Measurements from ENCODE around the gene DLX6. TPM values are rescaled to one million over a fixed set of nuclear protein-coding genes. Genes with fewer than 3 reads are reported as not detected.

DLX6 gene
- total RNA-seq, 3 donors from 2014 or later (not counting 1 experiment from before 2014, with no cell fraction given) = not detected

DNA sequence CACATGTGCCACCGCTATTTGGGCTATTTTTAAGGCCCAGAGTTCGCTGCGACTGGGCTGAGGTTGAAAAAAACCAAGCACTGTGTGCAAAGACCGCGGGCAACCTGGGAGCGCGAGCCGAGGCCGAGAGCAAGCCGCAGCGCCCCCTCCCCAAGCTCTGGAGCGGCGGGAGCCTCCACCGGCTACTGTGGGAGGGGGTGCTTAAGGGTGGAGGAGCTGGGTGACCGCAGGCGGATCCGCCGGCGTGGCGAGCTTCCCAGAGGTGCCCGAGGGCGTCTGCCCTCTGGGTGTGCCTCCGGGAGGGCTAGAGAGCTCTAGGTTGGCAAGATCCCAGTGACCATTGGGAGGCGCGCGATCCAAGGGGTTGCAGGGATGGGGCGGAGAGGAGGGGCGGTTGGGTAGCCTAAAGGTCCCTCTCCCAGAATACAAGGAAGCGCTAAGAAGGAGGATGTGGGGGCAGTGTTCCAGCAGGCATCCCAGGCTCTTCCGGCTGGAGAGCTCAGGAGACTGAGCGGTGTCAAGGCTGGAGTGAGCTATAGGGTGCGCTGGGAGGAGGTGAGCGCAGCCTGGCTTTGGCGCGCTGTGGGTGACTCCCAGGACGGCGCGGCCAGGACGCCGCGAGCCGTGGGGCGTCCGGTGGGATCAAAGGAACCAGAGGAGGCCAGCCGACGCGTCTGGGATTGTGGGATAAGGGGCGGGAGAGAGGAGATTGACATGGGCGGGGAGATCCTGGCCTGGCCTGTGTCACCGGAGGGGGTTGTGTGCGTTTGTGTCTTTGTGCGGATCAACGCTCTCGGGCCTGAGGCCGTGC, 11.2 kb downstream of the DLX6 start:
- H3K4me3 ChIP-seq (ENCODE audit: low read length) = no peak overlapping the region
- H3K9me3 ChIP-seq (ENCODE audit: control insufficient read depth, insufficient read depth, low read length) = no peaks in the 10 kb centered on the region
- Mint-ChIP-seq H3K4me3 (no peak overlapping the region), H3K27ac (no peak overlapping the region), H3K27me3 (ENCODE audit: low read depth in 2 of 2) (peaks cover 76 to 93% of the 10 kb centered on the region in 2 donors), H3K4me1 (peaks cover 0 to 11% of the 10 kb centered on the region in 2 donors), H3K9me3 (no peaks in the 10 kb centered on the region), H3K36me3 (peaks cover 16% of the 10 kb centered on the region)
- no peak overlapping the region for H3K27ac ChIP-seq (ENCODE audit: low read length)
- intact Hi-C loops (cut with micrococcal nuclease) = no loop called here
- no peaks in the 10 kb centered on the region for H3K36me3 ChIP-seq (ENCODE audit: control insufficient read depth, insufficient read depth, low read length)
- ATAC-seq (no peak), DNase-seq (no peak)
- TF ChIP-seq, protein P1, sequence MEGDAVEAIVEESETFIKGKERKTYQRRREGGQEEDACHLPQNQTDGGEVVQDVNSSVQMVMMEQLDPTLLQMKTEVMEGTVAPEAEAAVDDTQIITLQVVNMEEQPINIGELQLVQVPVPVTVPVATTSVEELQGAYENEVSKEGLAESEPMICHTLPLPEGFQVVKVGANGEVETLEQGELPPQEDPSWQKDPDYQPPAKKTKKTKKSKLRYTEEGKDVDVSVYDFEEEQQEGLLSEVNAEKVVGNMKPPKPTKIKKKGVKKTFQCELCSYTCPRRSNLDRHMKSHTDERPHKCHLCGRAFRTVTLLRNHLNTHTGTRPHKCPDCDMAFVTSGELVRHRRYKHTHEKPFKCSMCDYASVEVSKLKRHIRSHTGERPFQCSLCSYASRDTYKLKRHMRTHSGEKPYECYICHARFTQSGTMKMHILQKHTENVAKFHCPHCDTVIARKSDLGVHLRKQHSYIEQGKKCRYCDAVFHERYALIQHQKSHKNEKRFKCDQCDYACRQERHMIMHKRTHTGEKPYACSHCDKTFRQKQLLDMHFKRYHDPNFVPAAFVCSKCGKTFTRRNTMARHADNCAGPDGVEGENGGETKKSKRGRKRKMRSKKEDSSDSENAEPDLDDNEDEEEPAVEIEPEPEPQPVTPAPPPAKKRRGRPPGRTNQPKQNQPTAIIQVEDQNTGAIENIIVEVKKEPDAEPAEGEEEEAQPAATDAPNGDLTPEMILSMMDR (IDR thresholded peaks at IDR 0.05) = no peak
- H3K27me3 ChIP-seq (ENCODE audit: control insufficient read depth, insufficient read depth, low read length) = peaks cover 65% of the 10 kb centered on the region
- WGBS (ENCODE audit: insufficient coverage) = 5% methylated on average over 54 of the region's 55 CpGs
- H3K4me1 ChIP-seq (ENCODE audit: control insufficient read depth, insufficient read depth, low read length) = peaks cover 4% of the 10 kb centered on the region

DNA sequence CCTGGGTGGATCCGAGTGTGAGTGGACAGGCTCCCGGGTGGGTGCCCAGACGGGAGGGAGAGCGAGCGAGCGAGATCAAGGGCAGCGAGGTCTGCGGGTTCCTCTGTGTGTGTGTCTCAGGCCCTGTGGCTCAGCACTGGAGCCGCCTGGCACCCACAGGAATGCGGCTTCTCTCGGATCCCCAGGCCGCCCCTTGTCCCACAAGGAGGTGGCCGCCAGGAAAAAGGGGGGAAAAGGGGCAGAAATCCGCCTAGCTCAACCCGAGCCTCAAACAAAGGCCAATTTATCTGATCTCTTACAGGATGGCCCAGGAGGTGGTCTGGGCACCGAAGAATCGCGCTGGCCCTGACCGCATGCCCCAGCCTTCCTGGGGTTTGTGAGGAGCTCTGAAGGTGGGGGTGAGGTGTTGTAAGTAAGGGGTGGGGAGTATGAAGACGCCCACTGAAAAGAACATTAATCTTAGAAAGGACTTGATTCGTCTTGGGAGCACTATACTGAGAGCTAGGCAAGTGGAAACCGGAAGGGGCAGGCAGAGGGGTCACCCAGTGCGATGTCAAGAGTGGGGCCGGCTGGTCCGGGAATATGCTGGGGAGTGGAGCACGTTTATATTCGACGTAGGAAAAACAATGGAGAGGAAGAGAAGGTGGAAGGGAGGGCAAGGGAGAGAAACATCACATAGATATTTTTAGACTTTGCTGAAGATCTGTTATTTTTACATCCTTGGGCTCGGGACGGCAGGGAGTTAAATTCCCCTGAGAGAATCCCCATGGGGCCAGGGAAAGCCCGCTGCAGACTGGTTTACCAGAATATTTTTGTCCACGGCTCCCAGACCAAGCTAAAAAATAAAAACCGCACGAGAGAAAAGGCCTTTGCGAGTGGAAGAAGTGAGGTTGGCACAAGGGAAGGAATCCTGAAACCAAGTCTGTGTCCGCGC, 12.1 kb downstream of the DLX6 start:
- H3K27ac ChIP-seq (ENCODE audit: low read length) = no peak overlapping the region
- DNase-seq (no peak), ATAC-seq (no peak)
- H3K36me3 ChIP-seq (ENCODE audit: control insufficient read depth, insufficient read depth, low read length) = no peaks in the 10 kb centered on the region
- TF ChIP-seq, protein P1 (IDR thresholded peaks at IDR 0.05) = no peak
- intact Hi-C loops (cut with micrococcal nuclease) = no loop called here
- Mint-ChIP-seq H3K36me3 (peaks cover 7% of the 10 kb centered on the region), H3K4me1 (peaks cover 5 to 15% of the 10 kb centered on the region in 2 donors), H3K27me3 (ENCODE audit: low read depth in 2 of 2) (peaks cover 74 to 91% of the 10 kb centered on the region in 2 donors), H3K4me3 (no peak overlapping the region), H3K9me3 (no peaks in the 10 kb centered on the region), H3K27ac (no peak overlapping the region)
- H3K9me3 ChIP-seq (ENCODE audit: control insufficient read depth, insufficient read depth, low read length) = no peaks in the 10 kb centered on the region
- H3K27me3 ChIP-seq (ENCODE audit: control insufficient read depth, insufficient read depth, low read length) = peaks cover 60% of the 10 kb centered on the region
- 5% methylated on average over 37 of the region's 37 CpGs for WGBS (ENCODE audit: insufficient coverage)
- H3K4me1 ChIP-seq (ENCODE audit: control insufficient read depth, insufficient read depth, low read length) = peaks cover 7% of the 10 kb centered on the region
- no peak overlapping the region for H3K4me3 ChIP-seq (ENCODE audit: low read length)

DNA sequence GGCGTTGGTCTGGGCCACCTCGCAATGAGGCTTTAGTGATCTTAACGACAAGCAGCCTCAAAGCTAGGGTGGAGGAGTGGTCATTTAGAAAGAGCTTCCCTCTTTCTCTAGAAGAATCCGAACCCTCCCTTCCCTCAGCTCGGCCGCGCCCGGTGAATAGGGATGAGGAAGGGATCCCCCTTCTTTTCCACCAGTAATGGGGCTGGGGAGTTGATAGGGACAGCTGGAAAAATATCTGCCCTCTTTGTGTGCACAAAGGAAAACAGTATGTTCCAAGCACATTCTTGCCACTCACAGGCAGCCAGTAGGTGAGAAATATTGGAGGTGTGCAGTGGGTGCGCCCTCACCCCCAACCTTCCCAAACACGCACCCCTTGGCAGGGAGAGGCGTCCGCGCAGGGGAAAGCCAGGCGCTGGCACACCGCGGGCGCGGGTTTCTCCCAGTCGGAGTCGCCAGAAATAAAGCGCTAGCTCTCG, 12.8 kb downstream of the DLX6 start:
- Mint-ChIP-seq H3K27ac (no peak overlapping the region), H3K36me3 (peaks cover 7% of the 10 kb centered on the region), H3K4me1 (peaks cover 9 to 20% of the 10 kb centered on the region in 2 donors), H3K9me3 (no peaks in the 10 kb centered on the region), H3K27me3 (ENCODE audit: low read depth in 2 of 2) (peaks cover 75 to 91% of the 10 kb centered on the region in 2 donors), H3K4me3 (no peak overlapping the region)
- whole genome bisulfite sequencing (ENCODE audit: insufficient coverage) = 12% methylated on average over 15 of the region's 22 CpGs
- Histone ChIP-seq H3K27ac (ENCODE audit: low read length) (no peak overlapping the region), H3K4me3 (ENCODE audit: low read length) (no peak overlapping the region), H3K9me3 (ENCODE audit: control insufficient read depth, insufficient read depth, low read length) (no peaks in the 10 kb centered on the region), H3K27me3 (ENCODE audit: control insufficient read depth, insufficient read depth, low read length) (peaks cover 56% of the 10 kb centered on the region), H3K4me1 (ENCODE audit: control insufficient read depth, insufficient read depth, low read length) (peaks cover 7% of the 10 kb centered on the region), H3K36me3 (ENCODE audit: control insufficient read depth, insufficient read depth, low read length) (no peaks in the 10 kb centered on the region)
- TF ChIP-seq, protein P1 (IDR thresholded peaks at IDR 0.05) = no peak
- ATAC-seq (no peak), DNase-seq (no peak)
- intact Hi-C loops (cut with micrococcal nuclease) = no loop called here

All from natural killer cell (primary cell).